Measurements from ENCODE around the gene MRTFA.

DNA sequence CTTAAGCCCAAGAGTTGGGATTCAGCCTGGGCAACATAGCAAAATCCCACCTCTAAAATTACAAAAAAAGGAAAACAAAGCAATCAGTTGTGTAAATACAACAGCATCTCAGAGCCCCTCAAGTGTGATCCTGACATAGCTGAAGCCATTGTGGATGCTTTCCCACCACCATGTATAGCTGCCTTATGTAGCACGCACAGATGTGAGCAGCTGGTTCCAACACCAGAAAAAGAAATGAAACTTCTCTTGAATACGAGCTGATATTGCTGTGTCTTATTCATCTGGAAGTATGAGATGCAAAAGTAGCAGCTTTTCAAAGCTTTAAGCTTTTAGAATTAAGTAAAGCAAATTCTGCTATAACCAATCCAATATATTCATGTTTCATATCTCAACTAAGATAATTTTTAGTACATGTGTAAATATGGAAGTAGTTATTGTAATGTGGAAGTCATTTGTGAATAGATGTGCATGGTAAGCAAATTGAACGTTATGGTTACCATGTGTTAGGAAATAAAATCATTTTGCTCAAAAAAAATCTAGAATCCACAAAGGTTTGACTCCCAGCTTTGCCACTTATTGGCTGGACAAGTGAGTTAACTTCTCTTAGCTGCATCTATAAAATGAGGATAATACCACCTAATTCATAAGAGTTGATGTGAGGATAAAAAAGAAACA lies 203.0 kb downstream of the MRTFA start:
- TF ChIP-seq POLR2AphosphoS5 (IDR thresholded peaks at IDR 0.05; ENCODE audit: low read depth, low read length) (no peak), SPI1 (IDR thresholded peaks at IDR 0.05; ENCODE audit: low read depth, low read length) (no peak), POLR2A (IDR thresholded peaks at IDR 0.05; ENCODE audit: low read depth, low read length) (no peak), POU2F2 (IDR thresholded peaks at IDR 0.05; ENCODE audit: low read depth, low read length) (no peak), TAF1 (IDR thresholded peaks at IDR 0.05; ENCODE audit: low read depth, low read length) (no peak), PAX5 (IDR thresholded peaks at IDR 0.05; ENCODE audit: insufficient read depth, low read length, severe bottlenecking) (no peak)
